Ishikawa (cell line): ENCODE measurements around the gene L2HGDH.

Source experiments
- CEBPB ChIP-seq: IDR thresholded peaks from 2 replicates; pipeline ENCODE4 v1.6.1; 2012
- NFIC ChIP-seq: IDR thresholded peaks from 2 replicates; pipeline ENCODE4 v1.6.1; 2012
- RAD21 ChIP-seq: IDR thresholded peaks from 2 replicates; pipeline ENCODE4 v1.6.1; 2012; ENCODE audit warnings: low read depth
- REST ChIP-seq: IDR thresholded peaks from 2 replicates; pipeline ENCODE4 v1.6.1; 2012; ENCODE audit warnings: low read depth, mild to moderate bottlenecking
- YY1 ChIP-seq: IDR thresholded peaks from 2 replicates; pipeline ENCODE4 v1.6.1; 2012; ENCODE audit warnings: low read depth
- TF ChIP-seq, protein P1 (sequence below): IDR thresholded peaks from 2 replicates; pipeline ENCODE4 v1.6.1; 2012

GRCh38 chr14:50303744-50304471 is 8.1 kb downstream of the L2HGDH start:
- TF ChIP-seq CEBPB (peak; percentile 97), NFIC (no peak), YY1 (no peak), REST (no peak), RAD21 (no peak)
- TF ChIP-seq, protein P1, sequence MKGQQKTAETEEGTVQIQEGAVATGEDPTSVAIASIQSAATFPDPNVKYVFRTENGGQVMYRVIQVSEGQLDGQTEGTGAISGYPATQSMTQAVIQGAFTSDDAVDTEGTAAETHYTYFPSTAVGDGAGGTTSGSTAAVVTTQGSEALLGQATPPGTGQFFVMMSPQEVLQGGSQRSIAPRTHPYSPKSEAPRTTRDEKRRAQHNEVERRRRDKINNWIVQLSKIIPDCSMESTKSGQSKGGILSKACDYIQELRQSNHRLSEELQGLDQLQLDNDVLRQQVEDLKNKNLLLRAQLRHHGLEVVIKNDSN: no peak
